Central memory CD4-positive, alpha-beta T cell (primary cell): ENCODE measurements around the gene DENND5A.
"Not testable (repeated sequence)": the region's sequence is repeated elsewhere in the genome, so short reads cannot be mapped to it uniquely, and the experiment has no call there.

Experiments
- DNase-seq: peaks from one replicate; pipeline ENCODE4 v3.0.0; 2022

The DENND5A gene

DNA sequence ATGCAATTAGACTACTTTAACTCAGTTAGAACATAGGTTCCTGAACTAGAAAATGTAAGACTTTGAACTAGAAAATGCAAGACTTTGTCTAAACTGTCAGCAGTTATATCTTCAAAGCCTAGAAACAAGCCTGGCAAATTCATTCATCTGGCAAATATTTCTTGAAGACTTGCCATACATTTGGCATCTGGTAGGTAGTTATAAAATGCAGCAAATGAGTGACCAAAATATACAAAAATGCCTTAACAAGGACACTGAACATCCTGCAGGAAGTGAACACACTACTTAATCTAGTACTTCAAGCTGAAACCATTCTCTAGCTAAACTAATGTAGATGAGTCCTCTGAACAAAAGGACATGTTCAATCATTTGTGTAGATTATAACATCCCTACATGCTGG lies 89.0 kb downstream of the DENND5A start:
- DNase-seq, result no peak

DNA sequence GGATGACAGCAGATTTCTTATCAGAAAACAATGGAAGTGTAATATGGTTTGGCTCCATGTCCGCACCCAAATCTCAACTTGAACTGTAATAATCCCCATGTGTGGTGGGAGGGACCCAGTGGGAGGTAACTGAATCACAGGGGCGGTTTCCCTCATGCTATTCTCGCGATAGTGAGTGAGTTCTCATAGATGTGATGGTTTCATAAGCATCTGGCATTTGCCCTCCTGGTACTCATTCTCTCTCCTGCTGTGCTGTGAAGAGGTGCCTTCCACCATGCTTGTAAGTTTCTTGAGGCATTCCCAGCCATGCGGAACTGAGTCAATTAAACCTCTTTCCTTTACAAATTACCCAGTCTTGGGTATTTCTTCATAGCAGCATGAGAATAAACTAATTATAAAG lies 92.8 kb downstream of the DENND5A start:
- no peak for DNase-seq

DNA sequence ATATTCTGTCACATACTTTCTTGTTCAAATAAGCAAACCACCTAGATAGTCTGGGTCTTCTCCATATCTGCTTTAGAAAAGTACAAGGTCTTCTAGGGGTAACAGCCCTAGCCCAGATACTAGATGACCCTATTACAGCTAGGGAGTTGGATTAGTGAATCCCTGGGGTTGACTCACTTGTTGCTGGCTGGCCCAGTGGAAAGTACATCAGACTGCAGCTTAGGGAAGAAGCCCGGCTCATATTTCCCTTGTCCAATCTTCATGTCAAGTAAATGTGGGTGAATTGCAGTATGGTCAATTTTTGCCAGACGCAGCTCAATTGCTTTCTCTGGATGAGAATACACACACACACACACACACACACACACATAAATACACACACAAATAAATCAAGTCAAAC lies 94.7 kb downstream of the DENND5A start:
- DNase-seq, result no peak

DNA sequence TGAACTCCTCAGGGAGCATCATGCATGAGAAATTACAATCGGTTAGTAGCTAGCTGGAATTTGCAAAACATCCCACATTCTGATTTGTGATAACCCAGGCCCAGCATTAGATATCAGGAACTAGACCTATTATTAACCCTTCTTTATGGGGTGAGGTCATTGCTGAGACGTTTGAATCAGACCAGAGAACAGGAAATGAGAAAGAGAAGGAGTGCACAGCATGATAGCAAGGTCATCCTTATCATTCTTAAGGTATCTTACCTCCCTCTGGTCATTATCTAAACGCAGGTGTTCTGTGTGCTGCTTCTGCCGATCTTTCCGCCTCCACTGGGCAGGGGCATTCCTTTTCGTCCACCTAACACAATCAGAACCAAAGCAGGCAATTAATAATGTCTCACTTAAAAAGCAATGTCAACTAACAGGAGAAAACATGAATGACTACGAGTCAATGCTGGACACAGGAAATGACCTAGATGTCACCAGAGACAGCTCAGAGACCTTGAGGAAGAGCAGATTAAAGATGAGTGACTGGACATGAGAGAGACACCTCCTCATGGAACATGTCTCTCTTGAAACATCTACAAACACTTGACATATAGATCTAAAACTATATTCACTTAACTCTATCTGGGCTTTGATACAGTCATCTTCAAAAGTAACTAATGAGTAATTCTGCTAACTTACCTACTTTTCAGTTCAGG lies 95.4 kb downstream of the DENND5A start:
- no peak for DNase-seq

DNA sequence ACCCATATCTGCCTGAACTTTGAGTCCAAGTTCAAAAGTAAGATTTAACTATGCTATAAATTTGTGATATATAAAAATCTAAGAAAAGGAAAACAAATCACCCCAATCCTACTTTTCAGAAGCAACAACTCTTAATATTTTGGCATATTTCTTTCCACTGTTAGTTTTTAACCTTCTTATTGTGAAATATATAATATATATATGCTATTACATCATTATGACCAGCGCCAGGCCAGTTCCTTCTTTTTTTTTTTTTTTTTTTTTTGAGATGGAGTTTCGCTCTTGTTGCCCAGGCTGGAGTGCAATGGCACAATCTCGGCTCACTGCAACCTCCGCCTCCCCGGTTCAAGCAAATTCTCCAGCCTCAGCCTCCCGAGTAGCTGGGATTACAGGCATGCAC lies 103.2 kb downstream of the DENND5A start:
- not testable (repeated sequence) for DNase-seq

DNA sequence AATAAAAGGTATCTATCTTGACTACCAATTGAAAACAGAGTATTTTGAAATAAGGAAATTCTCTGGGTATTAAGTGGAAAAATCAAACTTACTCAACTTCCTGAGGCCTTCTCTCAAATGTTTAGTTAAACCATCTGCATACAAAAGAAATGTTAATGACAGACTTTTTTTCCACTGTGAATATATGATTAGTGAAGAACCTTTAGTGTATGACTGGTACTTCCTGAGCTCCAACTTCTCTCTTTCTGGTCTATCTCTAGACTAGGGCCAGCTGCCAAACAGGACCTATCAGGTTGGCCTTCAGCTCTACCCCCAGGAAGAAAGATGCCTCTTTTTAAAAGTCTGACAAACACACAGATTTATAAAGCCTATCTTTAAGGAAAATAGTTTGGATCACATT lies 105.0 kb downstream of the DENND5A start:
- no peak for DNase-seq

DNA sequence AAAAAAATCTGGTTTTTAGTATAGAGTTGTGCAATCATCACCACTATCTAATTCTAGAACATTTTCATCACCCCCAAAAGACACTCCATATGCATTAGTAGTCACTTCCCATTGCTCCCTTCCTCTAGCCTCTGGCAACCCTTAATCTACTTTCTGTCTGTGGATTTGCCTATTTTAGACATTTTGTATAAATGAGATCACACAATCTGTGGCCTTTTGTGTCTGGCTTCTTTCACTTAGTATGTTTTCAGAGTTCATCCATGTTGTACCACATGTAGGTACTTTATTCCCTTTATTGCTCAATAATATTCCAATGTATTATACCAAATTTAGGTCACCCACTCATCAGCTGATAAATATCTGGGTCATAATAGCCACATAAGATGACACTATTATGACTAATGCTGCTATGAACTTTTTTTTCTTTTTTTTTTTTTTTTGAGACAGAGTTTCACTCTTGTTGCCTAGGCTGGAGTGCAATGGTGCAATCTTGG lies 106.2 kb downstream of the DENND5A start:
- no peak for DNase-seq

DNA sequence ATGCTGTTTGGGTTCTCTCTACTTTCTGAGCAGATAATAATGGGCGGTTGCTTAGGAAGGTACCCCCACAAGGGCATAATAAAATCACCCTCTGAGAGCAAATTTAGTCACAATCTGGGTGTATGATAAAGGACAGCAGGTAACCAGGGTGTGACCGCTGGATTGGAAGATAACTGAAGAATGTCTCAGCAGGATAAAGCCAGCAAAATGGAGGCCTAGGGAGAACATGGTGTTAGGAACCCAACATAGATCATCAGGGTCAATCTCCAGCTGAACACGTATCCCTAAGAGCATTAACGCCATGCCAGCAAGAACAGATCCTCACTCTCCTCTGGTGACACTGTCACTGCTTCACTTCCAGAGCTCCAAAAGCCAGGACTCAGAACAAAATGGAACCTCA lies 109.2 kb downstream of the DENND5A start:
- no peak for DNase-seq

DNA sequence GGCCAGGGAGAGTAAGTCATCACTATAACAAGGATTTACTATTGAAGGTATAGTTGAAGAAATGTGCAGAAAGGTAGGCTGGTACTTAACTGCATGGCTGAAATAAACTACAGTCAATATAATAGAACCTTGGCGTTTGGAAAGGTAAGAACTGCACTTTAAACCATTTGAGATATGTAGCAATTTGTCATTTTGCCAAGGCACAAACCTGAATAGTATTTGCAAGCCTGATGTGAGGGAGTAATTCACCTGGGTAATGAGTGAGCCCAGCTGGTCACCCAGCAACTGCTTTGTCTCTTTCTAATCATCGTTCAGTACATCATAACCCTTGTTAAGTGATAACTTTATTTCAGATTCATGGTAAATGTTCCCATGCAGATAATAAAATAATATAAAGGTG lies 111.5 kb downstream of the DENND5A start:
- DNase-seq, result no peak

DNA sequence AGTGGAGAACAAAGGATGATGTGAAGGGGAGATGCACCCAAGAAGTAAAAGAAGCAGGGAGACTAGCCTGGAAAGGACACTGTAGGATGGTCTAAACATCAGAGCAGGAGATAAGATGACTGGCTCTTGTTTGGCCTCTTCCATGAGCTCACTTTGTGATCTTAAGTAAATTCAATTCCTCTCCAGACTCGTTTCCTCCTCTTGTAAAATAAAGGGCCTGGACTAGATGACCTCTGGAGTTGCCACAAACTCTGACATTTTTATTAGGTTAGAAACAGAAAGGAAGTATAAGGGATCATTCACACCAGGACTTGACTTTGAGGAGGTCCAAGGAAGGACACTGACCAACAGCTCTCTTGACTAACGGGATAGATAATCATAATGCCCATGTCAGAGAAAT lies 113.5 kb downstream of the DENND5A start:
- DNase-seq, result no peak

DNA sequence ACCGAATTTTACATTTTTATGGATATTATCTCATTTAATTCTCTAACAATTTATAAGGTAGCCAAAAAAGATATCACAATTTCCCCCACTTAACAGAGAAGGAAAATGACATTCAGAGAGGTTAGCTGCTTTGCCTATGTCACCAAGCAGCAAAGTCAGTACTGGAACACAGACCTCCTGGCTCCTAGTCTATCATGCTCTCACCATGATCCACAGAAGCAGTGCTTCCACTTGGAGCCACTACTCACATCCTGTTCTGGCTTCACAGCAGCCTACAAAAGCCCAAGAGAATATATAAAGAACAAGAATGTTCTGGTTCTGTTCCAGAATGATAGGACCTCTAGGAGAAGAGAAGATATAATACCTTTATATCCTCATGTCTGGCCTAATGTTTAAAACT lies 114.2 kb downstream of the DENND5A start:
- no peak for DNase-seq

DNA sequence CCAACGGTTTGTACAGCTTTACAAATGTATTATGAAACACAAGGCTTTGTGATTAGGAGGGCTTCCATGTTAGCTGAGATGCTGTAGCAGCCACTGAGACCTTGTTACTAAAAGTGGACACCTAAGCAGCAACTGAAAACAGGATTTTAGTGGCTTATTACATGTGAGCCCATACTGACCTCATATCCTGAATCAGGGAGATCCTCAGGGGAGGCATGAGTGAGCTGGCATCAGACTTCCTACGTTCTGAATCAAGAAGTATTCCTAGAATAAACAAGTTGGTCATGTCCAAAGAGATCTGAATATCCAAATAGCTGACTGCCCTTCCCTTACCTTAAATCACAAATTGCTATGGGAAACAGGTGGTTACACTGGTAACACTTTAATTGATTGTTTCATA lies 114.6 kb downstream of the DENND5A start:
- no peak for DNase-seq

DNA sequence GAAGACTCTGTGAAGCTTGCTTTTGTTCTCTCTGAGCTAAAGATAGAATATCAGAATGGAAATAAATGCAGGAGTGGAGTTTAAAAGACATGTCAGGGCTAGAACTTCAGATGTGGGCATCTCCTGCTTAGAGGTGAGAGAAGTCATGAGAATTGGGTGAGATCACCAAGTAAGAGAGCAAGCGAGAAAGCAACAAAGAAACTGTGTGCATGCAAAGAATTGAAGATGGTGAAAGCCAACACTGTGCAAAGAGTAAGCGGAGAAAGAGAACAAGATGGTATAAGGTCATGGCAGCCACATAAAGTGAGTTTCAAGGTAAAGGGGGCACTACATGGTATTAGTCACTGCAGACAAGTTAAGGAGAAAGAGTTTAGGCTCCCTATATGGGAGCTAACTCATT lies 116.4 kb downstream of the DENND5A start:
- no peak for DNase-seq

DNA sequence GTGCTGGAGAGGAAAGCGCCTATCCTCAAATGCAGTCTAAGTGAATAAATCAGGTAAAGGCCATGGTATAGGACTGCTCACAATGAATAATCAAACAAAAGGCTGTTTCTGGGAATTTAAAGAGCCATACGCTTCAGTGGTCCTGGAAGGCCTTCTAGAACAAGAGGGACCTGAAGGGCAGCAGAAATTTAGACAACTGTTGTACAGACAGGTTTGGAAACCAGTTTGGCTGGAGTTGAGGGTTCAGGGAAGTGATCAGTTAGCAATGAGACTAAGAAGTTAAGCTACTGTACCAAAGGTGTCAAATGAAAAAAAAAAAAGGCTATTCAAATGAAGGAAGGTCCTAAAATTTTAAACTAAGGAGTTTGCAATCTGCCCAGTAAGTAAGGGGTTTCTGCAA lies 117.1 kb downstream of the DENND5A start:
- no peak for DNase-seq

DNA sequence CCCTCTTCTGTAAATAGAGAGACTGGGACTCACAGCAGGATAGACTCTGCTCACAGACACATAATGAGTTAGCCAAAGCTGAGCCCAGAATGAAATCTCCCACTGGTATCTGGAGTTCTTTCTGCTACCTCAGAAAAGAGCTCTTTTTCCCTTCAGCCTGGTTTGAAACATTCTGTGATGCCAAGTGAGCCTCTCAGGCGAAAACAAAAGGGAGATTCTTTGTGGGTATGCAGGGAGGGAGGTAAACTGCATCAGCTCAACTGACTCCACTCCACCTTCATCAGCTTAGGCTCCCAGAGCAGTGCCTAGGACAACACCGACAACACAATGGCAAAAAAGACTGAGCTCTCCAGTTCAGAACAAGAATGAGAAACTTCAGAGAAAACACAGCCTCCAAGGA lies 118.7 kb downstream of the DENND5A start:
- no peak for DNase-seq

DNA sequence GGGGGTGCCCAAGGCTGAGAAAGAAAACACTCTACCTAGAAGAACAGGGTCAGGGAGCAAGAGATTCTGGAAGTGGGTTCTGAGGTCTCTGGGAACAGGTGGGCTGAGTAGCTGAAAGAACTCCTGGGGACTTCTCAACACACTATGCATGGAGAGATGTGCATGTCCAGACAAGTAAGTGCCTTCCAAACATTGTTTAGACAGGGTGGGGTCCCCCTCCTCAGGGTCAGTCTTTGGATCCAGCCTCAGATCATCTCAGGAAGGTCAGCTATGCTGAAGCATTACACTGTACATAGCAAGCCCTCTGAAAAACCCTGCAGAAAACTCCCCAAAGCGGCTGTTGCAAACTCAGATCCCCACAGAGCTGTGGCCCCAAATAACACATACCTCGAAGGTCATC lies 119.9 kb downstream of the DENND5A start:
- DNase-seq, result no peak

DNA sequence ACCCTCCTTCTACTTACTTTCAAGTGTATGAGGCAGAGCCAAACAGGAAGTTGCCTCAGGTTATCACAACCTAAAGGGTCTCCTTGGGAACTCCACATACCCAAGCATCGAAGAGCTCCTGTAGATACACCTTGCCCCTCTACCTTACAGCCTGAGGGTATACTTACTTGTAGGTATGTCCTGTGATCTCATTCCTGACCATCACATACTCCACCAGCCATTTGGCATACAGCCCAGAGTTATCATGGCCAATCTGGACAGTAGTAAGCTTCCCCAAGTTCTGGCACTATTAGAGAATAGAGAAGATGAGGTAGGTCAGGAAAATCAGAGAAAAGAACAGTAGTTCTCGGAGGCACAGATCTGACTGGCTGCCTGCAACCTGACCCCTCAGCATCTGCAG lies 120.3 kb downstream of the DENND5A start:
- no peak for DNase-seq

DNA sequence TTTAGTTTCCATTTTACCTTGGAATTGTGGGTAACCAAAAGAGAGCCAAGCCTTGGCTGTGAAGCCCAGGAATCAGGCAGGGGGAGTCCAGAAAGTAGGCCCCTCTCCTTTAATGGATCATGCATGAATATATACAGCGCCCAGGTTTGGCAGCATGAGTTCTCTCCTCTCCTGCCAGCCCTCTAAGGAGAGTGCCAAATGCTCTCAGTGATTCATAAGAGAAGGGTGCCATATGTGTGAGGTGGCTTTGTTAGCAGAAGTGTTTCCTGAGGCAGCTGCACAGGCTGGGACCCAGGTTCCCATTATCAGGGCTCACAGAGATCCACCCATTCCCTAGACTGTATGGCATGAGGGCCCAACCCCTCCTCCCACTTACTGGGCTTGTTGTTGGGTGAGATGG lies 121.4 kb downstream of the DENND5A start:
- DNase-seq, result no peak

DNA sequence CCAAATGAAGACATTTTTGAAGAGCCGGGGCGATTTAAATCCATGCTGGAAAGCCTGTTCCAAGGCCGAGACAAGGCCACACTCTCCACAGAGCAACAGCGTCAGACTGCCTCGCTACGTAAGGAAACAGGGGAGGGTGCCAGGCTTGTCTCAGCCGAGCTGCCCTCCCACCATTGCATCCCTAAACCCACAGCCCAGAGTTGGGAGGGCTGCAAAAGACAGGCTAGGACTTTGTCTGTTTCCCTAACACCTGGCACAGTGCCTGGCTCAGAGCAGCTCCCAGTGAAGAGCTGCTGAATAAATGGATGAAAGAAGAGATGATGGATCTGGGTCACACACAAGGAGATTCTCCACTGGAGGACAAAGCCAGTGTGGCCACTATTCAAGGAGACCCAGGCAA lies 122.4 kb downstream of the DENND5A start:
- no peak for DNase-seq

DNA sequence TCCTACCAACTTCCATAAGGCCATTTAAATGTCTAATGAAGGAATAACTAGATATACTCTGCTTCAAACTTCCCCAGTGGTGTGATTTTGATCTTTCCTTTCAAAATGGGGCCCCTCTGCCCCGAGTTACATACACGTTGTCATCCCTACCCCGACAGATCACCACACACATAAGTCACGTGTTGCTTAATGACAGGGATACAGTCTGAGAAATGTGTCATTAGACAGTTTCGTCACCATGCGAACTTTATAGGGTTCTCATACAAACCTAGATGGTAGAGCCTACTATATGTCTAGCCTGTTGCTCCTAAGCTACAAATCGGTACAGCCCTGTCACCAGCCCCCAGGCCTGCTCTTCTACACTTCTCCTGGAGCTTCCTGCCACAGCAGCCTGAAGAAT lies 124.0 kb downstream of the DENND5A start:
- no peak for DNase-seq

DNA sequence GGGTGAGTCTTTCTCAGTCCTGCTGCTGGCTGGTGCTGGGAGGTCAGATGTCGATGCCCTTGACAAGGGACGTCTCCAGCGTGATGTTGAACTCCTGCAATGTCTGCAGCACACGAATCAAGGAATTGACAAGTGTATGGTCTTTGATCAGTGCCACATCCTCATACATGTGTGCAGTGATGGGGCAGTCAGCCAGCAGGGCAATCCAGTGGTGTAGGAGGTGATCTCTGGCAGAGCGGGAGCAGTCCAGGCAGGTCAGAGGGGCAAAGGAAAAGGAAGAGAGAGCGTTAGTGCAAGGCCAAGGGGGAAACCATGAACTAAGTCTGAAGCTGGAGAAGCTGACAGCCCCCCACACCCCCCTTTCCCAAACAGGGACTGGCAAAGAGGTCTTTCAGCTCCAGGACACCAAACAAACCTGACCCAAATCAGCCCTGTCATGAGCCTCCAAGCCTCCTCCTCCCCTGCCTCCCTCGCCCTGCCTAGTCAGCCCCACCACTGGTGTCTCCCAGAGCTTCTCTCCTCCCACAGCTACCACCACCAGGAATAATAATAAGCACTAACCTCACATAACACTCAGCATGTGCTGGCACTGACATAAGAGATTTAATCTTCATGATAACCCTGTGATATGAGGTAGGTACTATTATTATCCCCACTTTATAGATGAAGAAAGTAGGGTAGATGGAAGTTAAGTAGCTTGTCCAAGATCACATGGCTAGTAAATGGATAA lies 125.4 kb downstream of the DENND5A start:
- DNase-seq, result no peak

DNA sequence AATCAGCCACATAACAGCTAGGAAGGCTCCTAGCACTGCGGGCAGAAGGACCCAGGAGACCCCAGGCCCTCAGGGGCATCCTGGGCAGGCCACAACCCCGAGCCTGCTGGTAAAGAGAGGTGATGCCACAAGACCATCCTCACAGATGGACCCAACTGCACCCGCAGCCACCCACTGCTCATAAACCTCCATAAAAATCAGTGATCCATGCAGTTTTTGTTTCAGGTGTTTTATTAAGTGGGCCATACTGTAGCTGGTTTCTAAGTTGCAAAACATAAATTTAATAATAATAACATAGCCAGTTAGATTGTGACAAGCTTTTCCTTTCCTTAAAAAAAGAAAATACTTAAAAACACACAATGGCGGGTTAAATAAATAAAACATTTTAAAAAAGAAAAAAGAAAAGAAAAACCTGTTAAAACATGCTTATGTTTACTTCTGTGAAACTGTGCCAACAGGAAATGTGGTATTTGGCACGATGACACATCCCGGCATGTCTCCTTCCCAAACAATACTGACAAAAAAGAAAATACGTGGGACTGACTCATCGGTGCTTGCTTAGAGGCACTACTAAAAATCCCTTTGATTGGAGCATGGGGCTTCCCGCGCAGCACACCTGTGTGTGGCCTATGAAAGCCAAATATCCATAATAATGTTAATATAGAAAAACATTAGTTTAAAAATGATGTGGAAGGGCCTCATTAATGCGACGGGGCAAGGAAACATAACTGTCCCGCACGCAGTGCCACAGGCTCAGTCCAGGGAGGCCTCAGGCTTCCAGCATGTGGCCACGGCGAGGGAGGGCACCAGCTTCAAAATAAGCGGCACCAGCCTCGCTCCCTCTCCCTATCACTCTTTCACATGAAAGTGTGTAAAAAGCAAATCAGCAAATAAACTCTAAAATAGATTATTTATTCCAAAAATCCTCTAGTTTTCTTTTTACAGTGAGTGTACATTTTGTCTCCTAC lies 126.3 kb downstream of the DENND5A start:
- DNase-seq, result peak; percentile 14

DNA sequence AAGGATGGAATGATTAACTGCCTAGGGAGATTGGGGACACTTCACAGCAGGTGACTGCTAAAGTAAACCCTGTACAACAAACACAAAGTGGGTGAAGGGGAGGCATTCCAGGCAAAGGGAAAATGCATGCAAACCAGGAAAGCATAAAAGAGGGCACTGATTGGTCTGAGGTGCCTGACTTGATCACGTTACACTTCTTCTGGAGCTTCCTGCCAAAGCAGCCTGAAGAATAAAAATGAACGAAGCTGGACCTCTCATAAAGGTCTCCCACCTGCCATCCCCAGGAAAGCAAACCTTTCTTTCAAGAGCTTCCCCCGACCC lies 127.1 kb downstream of the DENND5A start:
- no peak for DNase-seq
